ENCODE data around the gene TNC.

Gene TNC

GRCh38 chr9:115012486-115012885, 105.5 kb downstream of the TNC start:
- DNase-seq (ENCODE audit: low spot score), result no peak
- in situ Hi-C loops (cut with MboI; ENCODE audit: low sequenced_read_pairs, unreplicated experiment), result loop anchor here (5.0 to 25.0 kb wide), 4 partner anchors 270 to 600 kb away; partner anchors contain the start of gene TEX48

GRCh38 chr9:115010874-115011273, 107.1 kb downstream of the TNC start:
- no peak for DNase-seq (ENCODE audit: low spot score)

More at GRCh38 chr9:115012486-115012885, 105.5 kb downstream of the TNC start:
- no peak for TF ChIP-seq CTCF (IDR thresholded peaks at IDR 0.05; ENCODE audit: borderline replicate concordance, control extremely low read depth, extremely low read depth, insufficient read depth, missing control alignments)

GRCh38 chr9:115008536-115009270, 109.3 kb downstream of the TNC start:
- no peak for TF ChIP-seq CTCF (IDR thresholded peaks at IDR 0.05; ENCODE audit: borderline replicate concordance, control extremely low read depth, extremely low read depth, insufficient read depth, missing control alignments)
- in situ Hi-C loops (cut with MboI; ENCODE audit: low sequenced_read_pairs, unreplicated experiment), result loop anchor here (25.0 kb wide), 2 partner anchors 504 to 596 kb away; no protein-coding TSS in a partner anchor
- DNase-seq (ENCODE audit: low spot score), result no peak

More at GRCh38 chr9:115010874-115011273, 107.1 kb downstream of the TNC start:
- in situ Hi-C loops (cut with MboI; ENCODE audit: low sequenced_read_pairs, unreplicated experiment), result loop anchor here (5.0 to 25.0 kb wide), 4 partner anchors 269 to 599 kb away; partner anchors contain the start of gene TEX48
- no peak for TF ChIP-seq CTCF (IDR thresholded peaks at IDR 0.05; ENCODE audit: borderline replicate concordance, control extremely low read depth, extremely low read depth, insufficient read depth, missing control alignments)

GRCh38 chr9:115006660-115007059, 111.3 kb downstream of the TNC start:
- no peak for TF ChIP-seq CTCF (IDR thresholded peaks at IDR 0.05; ENCODE audit: borderline replicate concordance, control extremely low read depth, extremely low read depth, insufficient read depth, missing control alignments)
- DNase-seq (ENCODE audit: low spot score), result no peak
- in situ Hi-C loops (cut with MboI; ENCODE audit: low sequenced_read_pairs, unreplicated experiment), result loop anchor here (25.0 kb wide), 2 partner anchors 506 to 594 kb away; no protein-coding TSS in a partner anchor

- in situ Hi-C loops (cut with MboI; ENCODE audit: low sequenced_read_pairs, unreplicated experiment), result loop anchor here (25.0 kb wide), 2 partner anchors 507 to 593 kb away; no protein-coding TSS in a partner anchor
- no peak for DNase-seq (ENCODE audit: low spot score)
- no peak for TF ChIP-seq CTCF (IDR thresholded peaks at IDR 0.05; ENCODE audit: borderline replicate concordance, control extremely low read depth, extremely low read depth, insufficient read depth, missing control alignments)
Measured at GRCh38 chr9:115005322-115005721, 112.6 kb downstream of the TNC start.

GRCh38 chr9:115004545-115004944, 113.4 kb downstream of the TNC start:
- TF ChIP-seq CTCF (IDR thresholded peaks at IDR 0.05; ENCODE audit: borderline replicate concordance, control extremely low read depth, extremely low read depth, insufficient read depth, missing control alignments), result no peak
- in situ Hi-C loops (cut with MboI; ENCODE audit: low sequenced_read_pairs, unreplicated experiment), result loop anchor here (25.0 kb wide), 2 partner anchors 508 to 592 kb away; no protein-coding TSS in a partner anchor
- no peak for DNase-seq (ENCODE audit: low spot score)
